ENCODE results near the gene NOVA1.

NOVA1 gene

DNA sequence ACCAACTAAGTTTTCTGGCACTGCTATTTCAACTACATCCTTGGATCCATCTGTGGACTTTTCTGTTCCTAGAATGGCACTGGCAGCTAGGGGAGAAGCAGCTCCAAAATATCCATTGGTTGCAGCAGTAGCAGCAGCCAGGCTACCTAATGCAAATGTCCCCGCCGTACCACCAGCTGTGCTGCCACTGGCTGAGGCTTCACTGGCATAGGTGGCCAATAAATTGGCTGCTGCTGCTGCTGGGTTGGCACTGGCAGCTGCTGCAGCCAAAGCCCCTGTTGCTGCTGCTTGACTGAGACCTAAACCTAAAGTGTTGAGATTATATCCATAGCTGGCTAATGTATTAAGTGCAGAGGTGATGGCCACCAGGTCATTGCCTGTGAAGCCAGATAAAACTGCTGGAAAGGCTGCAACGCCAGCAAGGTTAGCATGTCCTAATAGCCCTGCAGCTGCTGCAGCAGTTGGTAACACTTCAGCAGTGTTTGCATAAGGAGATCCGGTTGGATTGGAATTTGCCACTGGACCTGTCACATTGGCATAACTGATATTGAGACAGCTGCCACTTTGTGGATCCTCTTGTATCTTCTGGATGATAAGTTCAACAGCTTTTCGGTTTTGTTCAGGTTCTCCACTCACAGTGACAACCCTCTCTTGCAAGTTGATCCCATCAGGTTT, 149.5 kb downstream of the NOVA1 start:
- no peak for DNase-seq (ENCODE audit: low read depth in 2 of 2)

DNA sequence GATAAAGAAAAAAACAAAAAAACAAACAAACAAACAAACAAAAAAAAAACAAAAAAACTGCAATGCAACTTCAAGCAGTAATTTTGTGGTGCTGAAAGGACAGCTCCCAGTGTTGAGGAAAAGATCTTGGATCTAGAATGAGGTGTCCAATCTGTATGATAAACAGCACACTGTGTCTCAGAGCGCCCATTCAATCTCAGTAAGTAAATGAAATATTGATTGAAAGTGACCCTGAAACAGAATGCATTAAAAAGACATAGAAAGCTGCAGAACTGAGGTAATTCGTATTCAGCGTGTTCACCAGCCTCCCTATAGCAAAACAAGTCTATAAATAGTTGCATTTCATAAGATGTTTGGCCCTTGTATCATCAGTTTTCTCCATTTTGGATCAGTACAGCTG, 153.0 kb downstream of the NOVA1 start:
- DNase-seq (ENCODE audit: low read depth in 2 of 2), result no peak

DNA sequence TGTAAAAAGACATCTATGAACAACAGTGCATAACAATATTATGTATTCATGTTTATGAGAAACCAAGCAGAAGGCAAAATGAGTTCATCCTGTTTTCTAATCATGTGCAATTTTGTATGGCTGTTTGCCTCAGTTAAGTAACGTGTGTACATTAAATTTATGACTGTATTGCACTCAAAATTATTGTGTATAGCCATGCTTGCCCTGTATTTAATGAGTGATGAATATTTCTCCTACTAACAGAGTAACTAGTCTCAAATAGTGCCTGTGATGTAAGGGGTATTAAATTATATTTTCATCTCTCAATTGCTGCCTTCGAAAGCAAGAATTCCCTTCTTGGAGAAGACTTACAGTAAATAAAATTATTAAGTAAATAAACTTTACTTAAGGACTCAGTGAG, 154.2 kb downstream of the NOVA1 start:
- DNase-seq (ENCODE audit: low read depth in 2 of 2), result no peak

DNA sequence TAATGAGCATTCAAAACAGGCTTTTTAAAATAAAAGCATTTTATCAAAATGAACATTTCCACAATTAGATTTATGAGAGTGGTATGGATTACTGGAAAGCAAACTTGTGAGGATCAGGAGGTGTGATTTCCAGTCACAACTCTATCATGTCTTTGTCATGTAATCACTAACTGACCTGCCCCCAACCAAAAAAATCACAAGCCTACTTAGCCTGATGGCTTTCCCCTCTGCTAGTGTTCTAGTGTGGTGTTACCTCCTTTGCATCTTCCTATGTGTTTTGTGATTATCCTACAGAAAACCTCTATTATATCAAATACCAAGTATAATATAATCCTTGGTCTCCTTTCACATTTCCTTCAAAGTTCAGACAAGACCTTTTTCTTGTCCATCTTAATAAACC, 168.6 kb downstream of the NOVA1 start:
- no peak for DNase-seq (ENCODE audit: low read depth in 2 of 2)

DNA sequence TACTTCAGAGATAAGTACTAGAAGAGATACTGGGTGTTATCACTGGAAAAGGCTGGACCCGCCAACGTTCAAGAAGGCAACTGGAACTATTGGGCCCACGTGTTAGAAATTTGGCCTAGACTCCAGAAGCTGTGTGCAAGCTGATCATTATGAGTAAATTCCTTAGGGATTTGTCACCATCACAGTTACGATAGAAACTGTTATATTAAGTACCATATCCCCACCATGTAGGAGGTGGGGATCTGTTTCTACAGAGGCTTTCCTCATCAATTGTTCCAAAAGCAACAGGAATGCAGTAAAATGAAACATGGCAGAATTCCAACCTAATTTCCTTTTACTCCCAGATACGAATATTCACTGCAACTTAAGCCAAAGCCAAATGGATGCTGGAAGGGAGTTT, 170.7 kb downstream of the NOVA1 start:
- DNase-seq (ENCODE audit: low read depth in 2 of 2), result no peak

DNA sequence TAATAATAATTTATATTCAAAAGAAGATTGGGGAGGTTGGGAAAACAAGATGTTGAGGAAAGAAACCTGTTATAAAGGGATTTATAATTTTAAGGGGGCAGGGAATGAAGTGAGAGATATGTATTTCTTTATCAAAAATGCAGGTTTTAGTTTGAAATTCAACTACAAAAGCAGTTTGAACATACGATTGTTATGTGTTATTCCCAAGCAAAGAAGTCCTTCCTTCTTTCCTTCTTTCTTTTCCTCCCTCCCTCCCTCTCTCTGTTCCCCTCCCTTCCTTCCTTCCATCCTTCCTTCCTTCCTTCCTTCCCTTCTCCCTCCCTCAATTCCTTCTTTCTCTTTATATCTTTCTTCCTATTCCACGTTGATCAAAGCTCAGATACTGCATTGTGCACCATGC, 173.3 kb downstream of the NOVA1 start:
- DNase-seq (ENCODE audit: low read depth in 2 of 2), result no peak

DNA sequence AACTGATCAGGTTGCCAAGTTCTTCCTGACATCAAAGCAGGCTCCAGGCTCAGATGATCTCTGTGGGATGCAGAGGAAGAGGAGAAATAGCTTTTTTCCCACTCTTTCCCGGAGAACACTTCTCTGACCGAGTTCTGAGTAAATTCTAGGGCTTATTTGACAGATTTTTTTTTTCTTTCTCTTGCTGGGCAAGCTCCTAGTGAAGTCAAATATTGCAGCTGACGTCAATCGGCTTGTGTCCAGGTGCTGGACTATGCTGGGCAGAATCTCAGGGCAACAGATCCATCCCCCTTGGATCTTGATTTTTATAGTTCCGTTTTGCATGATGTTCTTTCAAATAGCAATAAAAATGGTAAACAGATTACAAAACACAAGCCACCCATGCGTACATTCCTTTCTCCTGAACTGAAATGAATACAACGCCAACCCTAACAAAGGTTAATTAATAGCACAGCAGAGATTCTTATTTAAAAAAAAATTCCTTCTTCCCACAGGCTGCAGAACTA, 182.2 kb downstream of the NOVA1 start:
- no peak for DNase-seq (ENCODE audit: low read depth in 2 of 2)

DNA sequence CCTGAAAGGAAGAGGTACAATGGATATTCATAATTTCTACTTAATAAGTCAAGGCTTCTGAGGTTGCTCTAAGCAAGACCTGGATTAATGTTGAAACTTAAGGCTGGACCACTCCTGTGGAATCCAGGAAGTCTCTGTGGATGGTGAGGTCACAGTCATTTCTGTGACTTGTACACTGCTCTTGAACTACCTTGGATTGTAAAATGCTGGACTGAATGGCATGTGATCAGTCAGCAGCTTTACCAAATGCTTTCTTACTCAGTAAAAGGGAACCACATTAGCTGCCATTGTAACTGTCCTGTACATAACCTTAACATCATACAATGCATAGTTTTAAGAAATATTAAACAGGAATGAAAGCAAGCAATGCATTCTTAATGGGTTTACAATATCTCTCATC, 182.9 kb downstream of the NOVA1 start:
- DNase-seq (ENCODE audit: low read depth in 2 of 2), result no peak

DNA sequence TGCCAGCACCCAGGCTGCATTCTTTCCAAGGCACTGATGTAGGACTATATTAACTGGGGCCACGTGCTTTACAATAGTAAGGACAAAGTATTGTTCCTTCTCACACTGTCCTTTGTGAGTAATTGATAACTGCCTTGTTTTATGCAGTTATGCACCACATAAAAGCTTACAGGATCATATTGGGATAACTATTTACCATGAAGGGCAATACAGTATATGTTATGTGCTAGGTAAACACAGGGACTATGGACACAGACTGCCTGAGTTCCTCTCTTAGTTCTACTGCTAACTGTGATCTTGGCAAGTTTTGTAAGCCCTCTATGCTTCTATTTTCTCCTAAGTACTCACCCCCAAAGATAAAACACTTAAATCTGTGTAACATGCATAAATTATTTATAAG, 183.7 kb downstream of the NOVA1 start:
- no peak for DNase-seq (ENCODE audit: low read depth in 2 of 2)

DNA sequence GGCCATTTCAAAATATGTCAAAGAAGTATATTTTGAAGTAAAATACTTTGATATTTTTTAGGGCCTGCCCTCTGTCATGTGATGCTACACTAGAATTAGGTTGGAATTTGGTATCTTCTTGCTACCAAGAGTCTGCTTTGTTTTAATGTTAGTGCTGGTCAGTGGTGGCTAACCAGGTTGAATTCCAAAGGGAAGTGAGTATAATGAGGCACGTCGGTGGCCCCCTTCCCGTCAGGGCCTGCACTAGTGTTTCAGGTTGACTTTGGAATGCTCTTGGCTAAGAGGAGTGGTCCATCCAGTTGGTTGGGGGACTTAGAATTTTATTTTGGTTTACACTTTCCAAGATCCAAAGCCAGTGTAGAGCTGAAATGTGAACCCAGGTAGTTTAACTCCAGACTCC, 185.4 kb downstream of the NOVA1 start:
- no peak for DNase-seq (ENCODE audit: low read depth in 2 of 2)

DNA sequence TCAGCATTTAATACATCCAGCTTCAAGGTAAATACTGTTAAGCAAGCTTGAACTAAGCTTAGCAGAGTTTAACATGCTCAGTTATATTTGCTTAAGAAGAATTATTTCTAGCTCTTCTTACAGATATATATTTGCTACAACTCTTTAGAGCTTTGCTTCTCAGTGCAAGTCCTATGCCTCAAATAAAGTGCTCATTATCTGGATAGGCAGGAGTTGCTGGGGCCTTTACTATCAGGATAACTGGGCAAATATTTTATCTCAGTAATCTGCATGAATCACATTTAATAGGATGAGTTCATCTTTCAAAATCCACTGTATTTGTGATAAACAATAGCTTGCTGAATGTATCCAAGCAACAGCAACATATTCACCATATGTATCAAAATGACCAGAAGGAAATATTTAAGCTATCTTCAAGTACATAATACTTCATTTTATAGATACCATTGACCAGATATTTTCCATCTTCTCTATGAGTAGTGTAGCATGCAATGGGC, 187.6 kb downstream of the NOVA1 start:
- no peak for DNase-seq (ENCODE audit: low read depth in 2 of 2)

DNA sequence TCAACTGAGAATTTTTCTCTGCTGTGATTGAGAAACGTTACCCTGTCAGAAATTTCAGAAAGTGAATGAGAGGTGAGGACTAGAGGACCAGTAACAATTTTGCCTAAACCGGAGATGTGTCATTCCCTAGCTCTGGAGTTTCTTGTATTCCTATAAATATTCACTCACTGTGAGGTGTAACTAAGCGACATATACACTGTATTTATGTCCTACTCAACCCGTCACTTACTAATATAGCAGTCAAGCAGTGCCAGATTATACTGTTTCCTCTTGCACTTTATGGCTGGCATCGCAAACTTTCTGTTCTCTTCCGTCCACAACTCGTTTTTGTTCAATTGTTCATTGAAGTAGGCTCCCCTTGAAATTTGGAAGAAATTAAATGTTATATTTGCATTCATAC, 192.9 kb downstream of the NOVA1 start:
- no peak for DNase-seq (ENCODE audit: low read depth in 2 of 2)

DNA sequence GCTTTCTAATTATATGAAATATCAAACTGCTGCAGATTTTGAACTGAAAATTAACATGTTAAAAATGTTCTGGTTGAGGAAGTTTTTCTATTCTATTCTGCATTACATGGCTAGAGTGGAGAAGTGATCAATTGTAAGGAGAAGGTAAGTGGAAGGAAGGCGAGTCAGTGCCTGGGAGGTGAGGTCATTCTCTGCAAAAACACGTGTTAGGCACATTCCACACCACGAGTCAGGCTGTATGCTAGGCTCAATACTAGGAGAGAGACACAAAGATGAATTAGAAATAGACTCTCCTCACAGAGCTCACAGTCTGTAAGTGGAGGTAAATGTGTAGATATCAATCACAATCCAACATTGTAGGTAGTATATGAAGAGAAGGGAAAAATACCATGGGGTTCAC, 194.1 kb downstream of the NOVA1 start:
- DNase-seq (ENCODE audit: low read depth in 2 of 2), result no peak

DNA sequence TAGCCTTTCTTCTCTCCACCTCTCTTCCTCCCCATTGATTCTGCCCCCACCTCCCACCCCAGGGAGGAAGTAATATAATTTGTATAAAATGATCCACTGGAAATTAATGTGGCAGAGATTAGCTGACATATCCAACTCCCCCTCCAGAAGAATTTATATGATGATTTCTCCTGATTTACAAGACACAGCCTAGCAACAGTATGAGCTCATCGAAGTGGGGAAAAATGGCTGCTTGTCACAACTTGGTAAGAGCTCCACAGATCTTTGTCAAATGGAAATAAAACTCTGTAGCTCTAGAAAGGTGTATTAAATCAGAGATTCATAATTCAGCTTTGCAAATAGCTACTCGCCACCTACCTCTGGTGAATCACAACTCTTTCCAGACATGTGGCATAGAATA, 195.7 kb downstream of the NOVA1 start:
- DNase-seq (ENCODE audit: low read depth in 2 of 2), result no peak

DNA sequence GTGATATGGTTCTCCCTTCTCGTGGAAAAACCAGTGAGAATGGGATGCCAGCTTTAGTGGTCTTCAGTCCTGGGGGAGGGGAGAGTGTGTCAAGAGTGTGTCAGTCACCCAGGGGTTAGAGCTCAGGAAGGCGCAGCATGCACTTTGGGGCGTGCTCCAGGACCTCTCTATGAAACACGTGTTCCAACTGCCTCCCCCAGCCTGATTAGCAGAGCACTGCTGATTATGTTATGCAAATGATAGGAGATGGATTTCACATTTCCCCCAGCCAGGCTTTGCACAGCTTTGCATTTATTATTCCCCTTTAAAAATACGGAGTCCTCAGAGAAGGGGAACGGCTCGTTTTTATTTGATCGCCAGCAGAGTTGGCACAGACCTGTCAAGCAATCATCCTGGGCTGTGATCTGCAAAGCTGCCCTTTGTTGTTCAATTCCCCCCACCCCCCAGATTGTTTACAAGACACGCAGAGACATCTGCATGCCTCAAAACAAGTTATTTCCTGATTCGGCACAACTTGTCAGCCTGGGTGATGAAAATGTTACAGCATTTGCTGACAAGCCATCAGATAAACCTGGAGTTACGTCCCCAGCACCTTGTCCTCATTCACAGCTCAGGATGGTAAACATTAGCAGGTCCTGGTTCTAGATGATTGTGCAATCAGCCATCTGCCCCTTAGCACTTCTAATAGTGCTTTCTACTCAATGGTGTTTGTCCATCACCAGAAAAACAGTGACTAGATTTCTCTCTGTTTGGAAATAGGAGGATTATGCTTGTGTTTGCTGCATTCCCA, 196.5 kb downstream of the NOVA1 start:
- DNase-seq (ENCODE audit: low read depth in 2 of 2), result no peak

DNA sequence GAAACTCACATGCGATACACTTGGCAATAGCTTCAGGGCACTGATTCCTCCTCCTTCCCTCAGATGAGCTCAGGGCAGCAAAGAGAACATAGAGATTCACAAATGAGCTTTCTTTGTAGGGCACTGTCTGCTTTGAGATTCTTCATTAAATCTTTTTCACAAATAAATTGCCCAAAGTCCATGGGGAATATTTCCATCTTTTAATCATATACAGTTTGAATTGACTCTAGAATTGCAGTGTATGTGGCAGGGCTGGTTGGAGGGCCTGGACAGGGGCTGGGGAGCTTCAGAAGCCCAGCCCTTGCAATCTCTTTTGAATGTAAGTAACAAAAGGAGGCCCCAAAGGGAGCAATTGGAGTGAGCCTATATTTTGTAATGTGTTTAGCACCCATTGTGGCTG, 197.5 kb downstream of the NOVA1 start:
- no peak for DNase-seq (ENCODE audit: low read depth in 2 of 2)

DNA sequence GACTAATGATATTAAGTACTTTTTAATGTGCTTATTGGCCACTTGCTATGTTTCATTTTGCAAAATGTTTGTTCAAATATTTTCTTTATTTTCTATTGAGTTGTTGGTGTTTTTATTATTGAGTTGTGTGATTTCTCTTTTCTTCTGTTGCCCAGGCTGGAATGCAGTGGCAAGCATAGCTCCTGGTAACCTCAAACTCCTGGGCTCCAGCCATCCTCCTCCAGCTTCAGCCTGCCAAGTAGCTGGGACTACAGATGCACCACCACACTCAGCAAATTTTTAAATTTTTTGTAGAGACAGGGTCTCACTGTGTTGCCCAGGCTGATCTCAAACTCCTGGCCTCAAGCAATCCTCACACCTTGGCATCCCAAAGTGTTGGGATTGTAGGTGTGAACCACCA, 199.2 kb downstream of the NOVA1 start:
- no peak for DNase-seq (ENCODE audit: low read depth in 2 of 2)
